Fibroblast of lung (primary cell): ENCODE data around the gene KCNE2. TPM values are rescaled to one million over a fixed set of nuclear protein-coding genes. Genes with fewer than 3 reads are reported as not detected.
"Not testable (repeated sequence)": the region's sequence is repeated elsewhere in the genome, so short reads cannot be mapped to it uniquely, and the experiment has no call there.

Experiments used
- DNase-seq, 2 donors: peaks; one replicate each; pipeline versions ENCODE4 v3.0.0 to v3.0.0-alpha.2; 2010; ENCODE audit warnings: low read depth in 2 of 2
- H2AFZ ChIP-seq: 2 replicates; pipeline ENCODE4 v1.5.1; 2012; ENCODE audit warnings: low read length, control low read depth, inconsistent platforms
- H3K27ac ChIP-seq: 2 replicates; pipeline ENCODE4 v1.5.1; 2011; ENCODE audit warnings: low read length, control low read depth; ENCODE audit not compliant: insufficient read depth
- H3K27me3 ChIP-seq: 2 replicates; pipeline ENCODE4 v1.5.1; 2011; ENCODE audit warnings: mild to moderate bottlenecking, low read length; ENCODE audit not compliant: control insufficient read depth, insufficient read depth
- H3K36me3 ChIP-seq: 2 replicates; pipeline ENCODE4 v1.5.1; 2011; ENCODE audit warnings: low read length; ENCODE audit not compliant: control insufficient read depth, insufficient read depth
- H3K4me1 ChIP-seq: 2 replicates; pipeline ENCODE4 v1.5.1; 2011; ENCODE audit warnings: low read length; ENCODE audit not compliant: control insufficient read depth, insufficient read depth; ENCODE audit errors: extremely low read depth
- H3K4me2 ChIP-seq: 2 replicates; pipeline ENCODE4 v1.5.1; 2011; ENCODE audit warnings: low read length, control low read depth; ENCODE audit not compliant: insufficient read depth; ENCODE audit errors: extremely low read depth
- H3K4me3 ChIP-seq, 4 experiments: fragments of 200-600 bp in 1 of 4; sonication (generic) in 1 of 4; replicated peaks in 1 of 4; 2 replicates each; pipeline ENCODE4 v1.5.1; 2011 to 2016; ENCODE audit warnings: low read length in 4 of 4, low read depth in 3 of 4, mild to moderate bottlenecking in 3 of 4, control low read depth in 2 of 4, inconsistent platforms in 1 of 4, mixed read lengths in 1 of 4; ENCODE audit not compliant: insufficient read depth in 1 of 4; ENCODE audit errors: control extremely low read depth in 1 of 4
- H3K79me2 ChIP-seq: 2 replicates; pipeline ENCODE4 v1.5.1; 2012; ENCODE audit warnings: mild to moderate bottlenecking, low read length, inconsistent platforms; ENCODE audit not compliant: control insufficient read depth, insufficient read depth
- H3K9ac ChIP-seq: 2 replicates; pipeline ENCODE4 v1.5.1; 2011; ENCODE audit warnings: mild to moderate bottlenecking, low read length, control low read depth; ENCODE audit not compliant: insufficient read depth
- H3K9me3 ChIP-seq: 2 replicates; pipeline ENCODE4 v1.5.1; 2012; ENCODE audit warnings: low read depth, low read length; ENCODE audit not compliant: control insufficient read depth, insufficient read depth
- H4K20me1 ChIP-seq: 2 replicates; pipeline ENCODE4 v1.5.1; 2011; ENCODE audit warnings: low read length; ENCODE audit not compliant: control insufficient read depth, insufficient read depth; ENCODE audit errors: extremely low read depth
- polyA plus RNA-seq, 2 donors: library from polyadenylated mRNA; depleted of rRNA in 1 of 2; stranded (reverse) in 1 of 2; unstranded in 1 of 2; fragments of >200 nt; gene quantifications; 2 replicates each; pipeline ENCODE4 v1.2.1, GENCODE V29; 2011 to 2012; ENCODE audit warnings: missing spikeins in 1 of 2
- total RNA-seq: library from RNA; depleted of rRNA; stranded (reverse); fragments of >200 nt; gene quantifications from 2 replicates; pipeline ENCODE4 v1.2.1, GENCODE V29; 2014

KCNE2 gene
- total and polyA plus RNA-seq, 2 donors (not counting 1 experiment from before 2014, with no cell fraction given): 0.17 TPM; not detected in 1

GRCh38 chr21:34407294-34407693, 43.5 kb downstream of the KCNE2 start:
- not testable (repeated sequence) for H2AFZ ChIP-seq, DNase-seq, H3K9ac ChIP-seq, H3K4me1 ChIP-seq, H3K27ac ChIP-seq, H3K27me3 ChIP-seq, H3K4me3 ChIP-seq, H4K20me1 ChIP-seq, H3K9me3 ChIP-seq, H3K36me3 ChIP-seq, H3K79me2 ChIP-seq, H3K4me2 ChIP-seq

DNA sequence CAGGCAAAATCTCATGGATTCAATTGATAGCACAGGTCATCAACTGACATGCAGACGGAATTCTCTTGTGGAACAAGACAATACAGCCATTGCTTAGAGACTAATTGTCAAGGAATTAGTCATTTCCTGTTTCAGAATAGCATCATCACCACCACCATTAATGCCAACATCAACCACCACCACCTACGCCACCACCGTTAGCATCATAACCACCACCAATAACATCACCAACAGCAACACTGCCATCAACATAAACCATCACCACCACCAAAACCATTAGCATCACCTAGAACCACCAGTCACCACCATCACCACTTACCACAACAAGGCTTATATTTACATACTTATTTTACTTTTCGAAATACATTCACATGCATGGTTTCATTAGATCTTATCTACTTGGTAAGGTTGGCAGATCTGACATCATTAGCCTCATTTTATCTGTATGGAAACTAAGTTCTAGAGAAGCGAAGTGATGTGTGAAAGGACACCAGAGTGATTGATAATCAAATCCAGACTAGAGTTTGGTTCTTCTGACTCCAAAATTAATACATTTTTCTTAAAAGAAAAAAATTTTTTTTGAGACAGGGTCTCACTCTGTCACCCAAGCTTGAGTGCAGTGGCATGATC, 53.8 kb downstream of the KCNE2 start:
- H3K4me2 ChIP-seq, H3K9me3 ChIP-seq, H2AFZ ChIP-seq, H3K79me2 ChIP-seq, H3K36me3 ChIP-seq, H3K27ac ChIP-seq, DNase-seq, H4K20me1 ChIP-seq, H3K9ac ChIP-seq, H3K4me1 ChIP-seq, H3K27me3 ChIP-seq, H3K4me3 ChIP-seq: not testable (repeated sequence)

Other genes starting within 250 kb of the KCNE2 start
- gene SMIM11, start 11.5 kb downstream of the KCNE2 start, total RNA-seq: 11.8 and 19.3 TPM in 2 replicates
- gene SMIM11, start 11.5 kb downstream of the KCNE2 start, polyA plus RNA-seq: 8.0 and 9.9 TPM in 2 replicates
- gene SMIM34, start 59.9 kb downstream of the KCNE2 start, total RNA-seq: 0.26 TPM in 1 of 2 replicates, not detected in the other
- not detected in 2 replicates for gene SMIM34, start 59.9 kb downstream of the KCNE2 start, polyA plus RNA-seq
- under 0.01 and 0.33 TPM in 2 replicates for gene KCNE1, start 148.2 kb downstream of the KCNE2 start, total RNA-seq
- gene KCNE1, start 148.2 kb downstream of the KCNE2 start, polyA plus RNA-seq: 0.45 and 0.63 TPM in 2 replicates